ENCODE results near the gene GET4. TPM values are rescaled to one million over a fixed set of nuclear protein-coding genes. Genes with fewer than 3 reads are reported as not detected.

Gene GET4
- polyA plus RNA-seq, 3 donors: 45.2 to 62.0 (median 61.0) TPM

DNA sequence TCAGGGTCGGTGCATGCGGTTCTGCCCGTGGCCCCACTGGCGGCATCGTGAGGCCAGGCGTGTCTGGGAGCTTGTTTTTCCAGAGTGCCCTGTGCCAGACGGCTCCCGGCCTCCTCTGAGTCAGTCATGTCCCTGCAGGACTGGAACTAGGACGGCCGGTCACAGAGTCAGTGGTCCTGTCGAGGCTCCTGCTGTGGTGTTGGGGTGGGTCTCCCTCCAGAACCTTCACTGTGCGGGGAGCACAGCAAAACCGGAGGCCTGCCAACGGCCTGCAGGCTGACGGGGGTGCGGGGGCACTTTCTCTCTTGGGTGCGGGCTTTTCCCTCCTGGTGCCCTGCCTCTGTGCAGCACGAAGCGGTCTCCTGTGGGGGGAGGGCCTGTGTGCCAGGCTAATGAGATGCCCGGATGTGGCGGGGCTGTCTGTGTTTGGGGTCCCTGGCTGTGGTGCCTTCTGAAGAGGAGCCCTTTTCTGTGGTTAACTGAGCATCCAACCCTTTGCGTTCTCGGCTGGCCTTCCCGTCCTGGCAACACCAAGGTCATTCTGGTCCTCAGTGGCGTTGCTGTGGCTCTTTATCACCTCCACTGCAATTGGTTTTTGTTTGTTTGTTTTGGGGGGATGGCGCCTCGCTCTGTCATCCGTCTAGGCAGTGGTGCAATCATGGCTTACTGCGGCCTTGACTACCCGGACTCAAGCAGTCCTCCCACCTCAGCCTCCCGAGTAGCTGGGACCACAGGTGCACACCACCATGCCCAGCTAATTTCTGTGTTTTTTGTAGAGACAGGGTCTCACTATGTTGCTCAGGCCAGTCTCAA lies 8.0 kb downstream of the GET4 start:
- no peak for DNase-seq

DNA sequence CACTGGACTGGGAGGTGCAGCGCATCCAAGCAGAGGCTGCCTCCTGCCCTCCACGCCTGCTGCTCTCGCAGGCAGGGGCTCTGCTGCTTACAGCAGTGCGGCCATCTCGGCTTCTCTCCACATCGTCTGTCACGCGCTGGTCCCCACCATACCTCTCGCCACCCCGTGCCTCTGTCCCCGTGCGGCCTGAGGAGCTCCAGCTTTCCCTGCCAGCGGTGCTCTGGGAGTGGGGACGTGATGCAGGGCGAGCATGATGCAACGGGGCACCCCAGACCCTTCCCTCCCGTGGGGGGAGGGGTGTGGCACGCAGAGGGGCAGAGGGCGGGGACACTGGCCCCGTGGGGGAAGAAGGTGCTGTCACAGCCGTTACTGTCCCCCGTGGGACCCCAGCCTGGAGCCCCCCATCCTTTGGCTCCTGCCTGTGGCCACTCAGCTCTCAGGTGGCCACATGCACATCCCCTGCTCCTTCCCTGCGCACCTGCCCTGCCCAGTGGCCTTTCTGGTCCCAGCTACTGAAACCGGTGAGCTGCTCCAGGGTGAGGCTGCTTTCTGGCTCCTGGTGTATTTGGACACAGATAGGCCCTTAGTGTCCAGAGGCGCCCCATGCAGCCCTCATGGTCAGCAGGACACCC lies 9.0 kb downstream of the GET4 start:
- no peak for DNase-seq

DNA sequence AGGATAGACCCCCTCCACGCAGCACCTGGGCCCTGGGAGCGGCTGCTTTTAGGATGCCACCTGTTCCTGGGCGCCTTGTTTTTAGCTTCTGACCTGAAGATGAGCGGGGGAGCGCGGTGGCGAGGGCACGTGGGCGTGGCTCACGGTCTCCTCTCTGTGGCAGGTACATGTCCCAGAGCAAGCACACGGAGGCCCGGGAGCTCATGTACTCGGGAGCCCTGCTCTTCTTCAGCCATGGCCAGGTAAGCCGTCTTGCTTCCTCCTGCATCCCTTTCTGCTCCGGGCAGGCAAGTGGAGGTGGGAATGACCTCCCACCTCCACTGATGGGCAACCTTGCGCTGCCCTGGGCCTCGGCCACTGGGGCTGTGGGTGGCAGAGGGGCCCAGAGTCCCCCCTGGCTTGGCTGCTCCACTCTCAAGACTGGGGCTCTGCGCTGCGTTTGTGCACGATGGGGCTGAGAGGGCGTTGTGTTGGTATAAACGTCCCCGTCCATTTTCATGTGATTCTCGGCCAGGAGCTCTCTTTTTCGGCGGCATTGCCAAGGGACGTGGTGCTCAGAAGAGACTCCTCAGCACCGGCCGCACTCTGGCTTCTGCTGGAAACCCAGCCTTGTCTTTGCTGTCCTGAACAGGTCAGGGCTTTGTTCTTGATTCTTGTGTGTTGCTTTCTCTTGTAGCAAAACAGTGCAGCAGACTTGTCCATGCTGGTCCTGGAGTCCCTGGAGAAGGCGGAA lies 9.7 kb downstream of the GET4 start:
- DNase-seq: no peak

DNA sequence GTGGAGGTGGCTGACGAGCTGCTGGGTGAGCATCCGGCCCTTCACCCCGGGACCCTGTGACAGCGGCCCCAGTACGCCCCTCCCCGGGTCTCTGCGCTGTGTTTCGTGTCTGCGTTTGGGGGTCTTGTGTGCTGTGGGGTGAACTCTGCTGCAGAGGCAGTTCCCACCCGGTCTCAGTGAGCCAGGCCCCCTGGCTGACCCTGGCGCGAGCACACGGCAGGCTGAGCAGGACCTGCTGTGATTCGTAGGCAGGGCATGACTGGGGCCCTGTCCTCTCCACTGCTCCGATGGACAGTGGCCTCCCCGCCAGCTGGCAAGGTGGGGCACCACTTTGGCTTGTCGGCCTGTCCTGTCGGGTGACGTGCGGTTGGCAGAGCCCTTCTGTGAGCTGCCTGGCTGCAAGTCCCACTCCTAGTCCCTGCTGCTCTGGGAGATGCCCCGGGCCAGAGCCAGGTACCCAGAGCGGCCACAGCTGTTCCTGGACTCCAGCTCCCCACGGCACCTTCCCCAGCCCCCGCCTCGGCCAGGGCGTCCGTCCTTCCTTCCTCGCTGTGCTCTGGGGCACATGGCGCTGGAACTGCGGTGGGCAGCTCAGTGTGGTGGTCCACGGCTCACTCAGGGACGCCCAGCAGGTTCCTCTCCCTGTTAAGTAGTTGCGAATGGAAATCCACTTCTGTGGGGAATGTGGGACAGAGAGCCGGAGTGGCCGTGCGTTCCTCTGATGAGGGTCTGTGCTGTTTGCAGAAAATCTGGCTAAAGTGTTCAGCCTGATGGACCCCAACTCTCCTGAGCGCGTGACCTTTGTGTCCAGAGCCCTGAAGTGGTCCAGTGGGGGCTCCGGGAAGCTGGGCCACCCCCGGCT lies 10.5 kb downstream of the GET4 start:
- DNase-seq: no peak

DNA sequence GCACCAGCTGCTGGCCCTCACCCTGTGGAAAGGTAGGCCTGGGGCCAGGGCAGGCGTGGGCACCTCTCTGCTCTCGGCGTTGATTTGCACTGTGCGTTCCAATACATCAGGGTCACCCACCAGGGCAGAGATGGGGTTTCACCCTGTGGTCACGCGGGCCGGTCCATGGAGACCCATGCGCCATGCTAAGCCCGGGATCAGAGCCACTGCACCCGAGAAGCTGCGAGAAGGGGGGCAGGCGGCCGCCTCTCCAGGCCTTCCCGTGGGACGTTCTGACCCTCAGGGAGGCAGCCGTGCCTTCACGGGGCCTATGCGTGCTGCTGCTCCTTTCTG lies 11.1 kb downstream of the GET4 start:
- DNase-seq: no peak

DNA sequence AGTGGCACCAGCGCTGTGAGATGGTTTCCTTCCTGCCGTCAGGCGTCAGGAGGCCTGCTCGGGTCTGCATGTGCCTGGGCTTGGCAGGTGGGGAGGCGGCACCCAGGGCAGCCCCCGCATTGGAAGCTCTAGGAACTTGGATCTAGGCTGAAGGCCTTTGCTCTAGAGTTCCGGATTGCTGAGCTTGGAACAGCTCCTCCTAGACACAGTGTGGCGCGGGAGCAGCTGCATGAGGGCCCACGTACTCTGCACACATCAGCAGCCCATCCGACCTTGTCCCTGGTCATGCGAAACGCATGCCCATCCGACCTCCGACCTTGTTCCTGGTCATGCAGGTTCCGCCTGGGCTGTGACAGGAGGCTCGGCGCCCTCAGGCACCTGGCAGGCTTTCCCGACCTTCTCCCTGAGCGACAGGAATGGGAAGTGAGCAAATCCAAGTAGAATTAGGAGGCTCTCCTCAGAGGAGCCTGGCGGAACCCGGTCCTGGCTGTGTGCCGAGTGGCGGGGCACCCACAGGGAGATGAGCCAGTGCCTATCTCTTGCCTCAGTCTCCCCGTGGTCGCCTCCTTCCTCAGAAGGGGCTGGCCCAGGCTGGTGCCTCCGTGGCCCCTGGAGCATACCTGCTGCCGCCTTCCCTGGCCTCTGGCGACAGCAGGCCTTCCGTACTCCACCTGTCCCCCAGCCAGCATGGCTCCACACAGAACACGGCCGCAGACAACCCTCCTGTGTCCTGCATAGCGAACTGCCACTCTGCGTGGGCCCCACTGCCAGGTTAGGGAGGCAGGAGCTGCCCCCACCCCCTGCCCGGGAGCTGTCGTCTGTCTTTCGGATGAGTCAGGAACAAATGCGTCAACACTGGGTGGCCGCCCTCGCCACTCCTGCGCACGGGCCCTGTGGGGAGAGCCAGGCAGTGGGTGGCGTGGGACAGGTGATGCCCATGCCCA lies 12.0 kb downstream of the GET4 start:
- DNase-seq: no peak

DNA sequence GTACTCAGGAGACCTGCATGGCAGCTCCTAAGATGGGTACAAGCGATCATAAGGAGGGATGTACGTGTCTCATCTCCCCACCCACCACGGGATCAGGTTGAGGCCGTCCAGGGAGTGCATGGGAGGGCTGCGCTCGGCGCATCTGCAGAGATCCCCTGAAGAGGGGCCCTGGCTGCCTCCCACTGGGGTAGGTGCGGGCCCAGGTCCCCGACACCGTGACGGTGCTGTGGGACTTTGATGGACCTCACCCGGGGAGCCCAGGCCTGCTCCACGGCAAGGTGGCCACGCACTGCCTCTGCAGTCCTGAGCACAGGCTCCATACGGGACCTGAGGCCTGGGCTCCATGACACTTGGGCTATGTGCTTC lies 12.7 kb downstream of the GET4 start:
- DNase-seq: no peak

DNA sequence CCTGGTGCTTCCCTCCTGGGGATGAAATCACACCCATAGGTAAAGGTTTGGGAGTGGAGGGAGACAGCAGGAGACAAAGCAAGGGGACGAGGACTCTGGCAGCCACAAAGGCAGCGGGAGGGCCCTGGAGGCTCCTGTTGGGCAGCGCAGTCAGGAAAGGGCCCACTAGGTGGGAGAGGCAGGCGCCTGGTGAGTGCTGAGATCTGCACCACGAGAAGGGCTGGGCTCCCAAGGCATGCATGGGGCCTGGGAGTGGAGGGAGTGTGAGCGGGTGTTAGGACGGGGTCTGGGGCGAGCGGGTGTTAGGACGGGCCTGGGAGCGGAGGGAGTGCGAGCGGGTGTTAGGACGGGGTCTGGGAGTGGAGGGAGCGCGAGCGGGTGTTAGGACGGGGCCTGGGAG lies 13.0 kb downstream of the GET4 start:
- DNase-seq: no peak

DNA sequence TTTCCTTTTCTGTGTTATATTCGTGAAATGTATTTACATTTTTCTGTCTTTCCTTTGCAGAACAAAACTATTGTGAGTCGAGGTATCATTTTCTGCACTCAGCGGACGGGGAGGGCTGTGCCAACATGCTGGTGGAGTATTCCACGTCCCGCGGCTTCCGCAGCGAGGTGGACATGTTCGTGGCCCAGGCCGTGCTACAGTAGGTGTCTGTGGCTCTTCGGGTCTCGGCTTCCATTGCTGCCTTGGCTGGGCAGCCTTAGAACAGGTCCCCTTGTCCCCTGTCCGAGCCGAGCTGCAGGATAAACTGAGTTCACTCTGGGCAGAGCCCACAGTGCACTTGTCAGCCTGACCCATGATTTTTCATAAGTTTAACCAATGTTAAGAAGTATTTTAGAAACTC lies 14.5 kb downstream of the GET4 start:
- no peak for DNase-seq

DNA sequence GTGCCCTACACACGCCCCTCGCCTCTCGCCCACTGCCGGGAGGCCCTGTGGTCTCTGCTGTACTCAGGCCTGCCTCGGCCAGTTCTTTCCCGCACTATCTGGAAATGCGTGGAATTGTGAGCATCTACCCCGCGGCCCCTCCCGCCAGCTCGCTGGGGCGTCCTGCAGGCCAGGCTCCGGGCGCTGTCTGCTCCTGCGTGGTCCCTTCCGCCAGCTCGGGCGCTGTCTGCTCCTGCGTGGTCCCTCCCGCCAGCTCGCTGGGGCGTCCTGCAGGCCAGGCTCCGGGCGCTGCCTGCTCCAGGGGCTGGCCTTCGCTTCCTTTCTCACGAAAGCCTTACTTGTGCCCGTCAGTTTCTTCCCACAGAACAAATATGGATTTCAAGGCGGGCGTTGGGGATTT lies 14.9 kb downstream of the GET4 start:
- no peak for DNase-seq

DNA sequence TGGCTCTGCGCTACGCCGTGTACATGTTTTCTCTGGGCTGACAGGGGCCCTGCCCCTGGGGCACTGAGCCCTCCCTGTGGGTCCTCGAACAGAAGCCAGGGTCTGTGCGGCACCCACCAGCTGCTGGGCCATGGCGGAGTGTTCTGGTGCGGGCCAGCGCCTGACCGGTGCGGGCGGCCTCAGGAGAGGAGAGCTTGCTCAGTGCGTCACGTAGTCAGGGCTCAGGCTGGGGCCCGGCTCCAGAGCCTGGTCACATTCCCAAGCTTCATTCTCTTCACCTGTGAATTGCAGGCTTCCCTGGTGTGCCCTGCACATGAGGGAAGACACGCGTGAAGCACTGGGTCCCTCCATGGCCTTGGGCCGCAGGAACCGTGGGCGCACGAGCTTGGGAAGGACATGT lies 15.5 kb downstream of the GET4 start:
- no peak for DNase-seq

DNA sequence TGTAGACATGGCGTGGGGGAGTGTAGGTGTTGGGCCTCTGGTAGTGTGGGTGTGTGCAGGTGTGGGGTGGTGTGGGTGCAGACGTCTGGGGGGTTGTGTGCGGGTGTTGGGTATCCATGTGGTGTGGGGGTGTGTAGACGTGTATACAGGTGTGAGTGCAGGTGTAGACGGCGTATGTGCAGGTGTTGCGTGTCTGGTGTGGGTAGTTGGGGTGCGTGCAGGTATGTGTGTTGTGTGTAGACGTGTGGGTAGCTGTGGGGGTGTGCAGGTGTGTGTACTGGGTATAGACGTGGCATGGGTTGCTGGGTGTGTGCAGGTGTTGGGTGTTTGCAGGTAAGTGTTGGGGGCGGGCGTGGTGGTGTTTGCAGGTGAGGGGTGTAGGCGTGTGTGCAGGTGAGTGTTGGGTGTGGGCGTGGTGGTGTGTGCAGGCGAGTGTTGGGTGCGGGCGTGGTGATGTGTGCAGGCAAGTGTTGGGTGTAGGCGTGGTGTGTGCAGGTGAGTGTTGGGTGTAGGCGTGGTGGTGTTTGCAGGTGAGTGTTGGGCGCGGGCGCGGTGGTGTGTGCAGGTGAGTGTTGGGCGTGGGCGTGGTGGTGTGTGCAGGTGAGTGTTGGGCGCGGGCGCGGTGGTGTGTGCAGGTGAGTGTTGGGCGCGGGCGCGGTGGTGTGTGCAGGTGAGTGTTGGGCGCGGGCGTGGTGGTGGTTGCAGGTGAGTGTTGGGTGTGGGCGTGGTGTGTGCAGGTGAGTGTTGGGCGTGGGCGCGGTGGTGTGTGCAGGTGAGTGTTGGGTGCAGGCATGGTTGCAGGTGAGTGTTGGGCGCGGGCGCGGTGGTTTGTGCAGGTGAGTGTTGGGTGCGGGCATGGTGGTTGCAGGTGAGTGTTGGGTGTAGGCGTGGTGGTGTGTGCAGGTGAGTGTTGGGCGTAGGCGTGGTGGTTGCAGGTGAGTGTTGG lies 16.6 kb downstream of the GET4 start:
- DNase-seq: no peak

DNA sequence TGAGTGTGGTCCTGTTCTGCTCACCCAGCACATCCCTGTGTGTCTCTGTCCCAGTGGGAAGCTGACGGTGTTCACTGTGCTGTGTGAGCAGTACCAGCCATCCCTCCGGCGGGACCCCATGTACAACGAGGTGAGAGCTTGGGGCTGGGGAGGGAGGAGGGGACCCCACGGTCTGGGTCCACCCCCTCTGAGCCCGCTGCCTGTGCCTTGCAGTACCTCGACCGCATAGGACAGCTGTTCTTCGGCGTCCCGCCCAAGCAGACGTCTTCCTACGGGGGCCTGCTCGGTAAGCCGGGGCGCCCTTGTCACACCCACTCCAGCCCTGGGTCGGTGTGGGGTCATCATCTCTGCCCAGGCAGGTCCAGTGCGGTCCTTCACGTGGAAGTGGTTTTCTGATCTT lies 17.3 kb downstream of the GET4 start:
- DNase-seq: no peak

DNA sequence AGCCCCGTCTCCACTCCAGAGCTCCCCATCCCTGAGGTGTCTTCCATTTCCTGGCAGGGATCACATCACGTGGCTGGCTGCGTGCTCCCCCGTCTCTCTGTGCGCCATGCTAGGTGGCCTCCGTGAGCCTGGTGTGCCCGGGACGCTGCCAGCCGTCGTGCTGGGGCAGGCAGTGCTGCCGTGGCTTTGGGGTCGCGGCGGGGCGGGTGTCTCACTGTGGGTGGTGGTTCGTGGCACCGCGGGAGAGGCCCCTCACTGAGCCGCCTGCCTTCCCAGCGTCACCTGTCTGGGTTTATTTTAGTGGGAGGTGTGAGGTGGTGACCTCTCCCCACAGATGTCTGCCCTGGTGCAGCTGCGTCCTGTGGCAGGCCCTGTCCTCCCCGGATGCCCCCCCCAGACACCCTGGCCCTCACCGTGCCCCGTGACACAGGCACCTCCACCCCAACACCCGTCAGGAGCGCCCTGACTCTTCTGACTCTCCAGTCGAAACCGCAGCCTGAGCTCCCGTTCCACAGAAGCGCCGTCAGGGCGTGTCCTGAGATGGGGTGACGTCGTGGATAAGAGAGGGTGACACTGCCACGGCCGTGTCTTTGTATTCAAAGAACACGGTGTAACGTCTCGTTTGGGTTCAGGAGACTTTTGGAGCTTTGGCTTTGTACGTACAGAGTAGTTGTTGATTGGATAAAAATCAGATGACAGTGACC lies 18.0 kb downstream of the GET4 start:
- DNase-seq: no peak

DNA sequence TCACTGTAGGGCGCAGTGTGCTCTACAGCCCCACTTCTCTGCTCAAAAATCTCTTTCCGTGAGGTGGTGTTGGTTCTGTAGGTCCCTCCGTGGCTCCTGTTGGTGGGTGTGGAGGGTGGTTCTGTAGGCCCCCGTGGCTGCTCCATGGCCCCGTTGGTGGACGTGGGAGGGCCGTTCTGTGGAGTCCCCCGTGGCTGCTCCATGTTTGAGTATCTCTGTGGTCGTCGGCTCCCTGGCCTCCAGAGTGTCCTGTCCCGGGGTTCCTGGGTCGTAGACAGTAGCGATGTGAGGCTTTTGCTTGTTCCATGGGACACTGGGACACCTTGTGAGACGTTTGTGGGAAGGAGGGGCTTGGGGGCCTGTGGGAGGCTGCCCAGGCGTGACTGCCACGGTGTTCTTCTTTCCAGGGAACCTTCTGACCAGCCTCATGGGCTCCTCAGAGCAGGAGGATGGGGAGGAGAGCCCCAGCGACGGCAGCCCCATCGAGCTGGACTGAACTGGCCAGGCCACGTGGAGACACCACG lies 18.6 kb downstream of the GET4 start:
- DNase-seq: no peak

DNA sequence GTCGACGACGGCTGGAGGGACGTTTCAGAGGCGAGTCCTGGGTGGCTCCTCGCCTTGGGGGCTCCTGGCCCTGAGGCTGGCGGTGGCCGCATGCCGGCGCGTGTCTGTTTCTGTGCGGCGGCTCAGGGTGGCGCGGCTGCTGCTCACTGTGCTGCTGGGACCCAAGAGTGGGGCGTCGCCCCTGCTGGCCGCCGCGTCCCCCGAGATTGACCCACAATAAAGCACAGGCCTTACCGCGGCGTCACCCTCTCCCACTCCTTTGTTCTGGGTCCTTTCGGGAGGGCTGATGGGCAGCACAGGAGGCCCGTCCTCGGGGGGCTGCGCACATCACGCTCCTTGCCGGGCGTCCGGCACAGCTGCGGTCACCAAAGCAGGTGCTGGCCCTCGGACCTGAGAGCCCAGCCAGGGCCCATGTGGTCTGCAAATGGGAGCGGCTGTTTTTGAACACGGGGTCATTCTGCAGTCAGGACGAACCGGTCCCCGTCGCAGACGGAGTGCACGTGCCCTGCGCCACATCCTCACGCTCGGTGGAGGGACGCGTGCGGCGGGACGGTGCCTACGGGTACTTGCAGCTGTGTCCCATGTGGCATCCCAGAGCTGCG lies 19.2 kb downstream of the GET4 start:
- DNase-seq: no peak

DNA sequence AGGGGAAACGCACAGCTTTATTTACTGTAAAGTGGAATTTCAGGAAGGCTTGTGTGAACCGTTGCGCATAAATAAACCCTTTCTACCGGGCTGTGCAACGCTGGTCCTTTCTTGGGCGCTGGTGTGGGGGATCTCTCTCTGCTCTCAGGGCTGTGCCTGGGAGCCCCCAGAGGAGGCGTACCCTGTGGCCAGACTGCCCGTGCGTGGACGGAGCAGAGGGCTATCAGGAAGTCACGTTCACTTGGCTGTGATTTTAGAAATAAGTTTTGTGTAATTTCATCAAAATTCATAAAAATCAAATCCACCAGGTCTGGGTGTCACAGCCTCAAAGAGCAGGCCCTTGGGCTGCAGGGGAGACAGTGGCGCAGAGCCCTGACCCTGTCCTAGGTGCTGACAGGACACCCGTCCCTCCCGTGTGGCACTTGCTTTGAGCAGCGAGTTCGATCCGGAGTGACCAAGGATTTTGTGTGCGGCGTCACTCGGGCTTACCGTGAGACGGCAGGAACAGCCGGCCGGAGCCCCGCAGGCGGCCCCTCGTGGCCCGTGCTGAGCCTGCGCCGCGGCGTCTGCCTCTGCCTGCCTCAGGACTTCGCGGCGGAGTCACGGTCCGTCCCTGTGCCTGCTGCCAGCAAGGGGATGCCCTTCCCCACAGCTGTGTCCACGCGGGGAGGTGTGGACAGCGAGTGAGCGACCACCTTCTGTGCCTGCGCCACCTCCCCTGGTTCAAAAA lies 20.2 kb downstream of the GET4 start:
- DNase-seq: no peak

DNA sequence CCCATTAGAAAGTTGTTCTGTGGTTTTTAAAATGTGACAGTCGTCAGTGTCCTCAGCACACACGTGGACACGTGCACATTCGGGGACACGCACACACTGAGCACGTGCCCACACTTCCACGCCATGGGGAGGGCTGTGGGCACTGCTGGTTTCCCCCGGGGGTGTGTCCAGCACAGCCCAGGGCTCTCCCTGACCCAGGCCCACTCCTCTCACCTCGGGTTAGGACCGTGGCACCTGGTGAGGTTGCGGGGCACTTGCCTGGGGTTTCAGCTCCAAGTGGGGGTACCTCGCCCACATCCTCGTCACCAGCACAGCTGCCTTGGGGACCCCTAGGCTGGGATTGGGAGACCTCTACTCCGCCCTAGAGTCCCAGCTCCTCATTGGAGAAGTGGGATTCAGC lies 20.7 kb downstream of the GET4 start:
- no peak for DNase-seq
